ENCODE data around the gene MLN. TPM values are rescaled to one million over a fixed set of nuclear protein-coding genes. Genes with fewer than 3 reads are reported as not detected.
A peak's percentile ranks its signal among the peaks of the same experiment; 100 is the strongest.

MLN gene
- total and polyA plus RNA-seq, 2 donors (not counting 3 experiments of a cell fraction or from before 2014, with no cell fraction given), result not detected

DNA sequence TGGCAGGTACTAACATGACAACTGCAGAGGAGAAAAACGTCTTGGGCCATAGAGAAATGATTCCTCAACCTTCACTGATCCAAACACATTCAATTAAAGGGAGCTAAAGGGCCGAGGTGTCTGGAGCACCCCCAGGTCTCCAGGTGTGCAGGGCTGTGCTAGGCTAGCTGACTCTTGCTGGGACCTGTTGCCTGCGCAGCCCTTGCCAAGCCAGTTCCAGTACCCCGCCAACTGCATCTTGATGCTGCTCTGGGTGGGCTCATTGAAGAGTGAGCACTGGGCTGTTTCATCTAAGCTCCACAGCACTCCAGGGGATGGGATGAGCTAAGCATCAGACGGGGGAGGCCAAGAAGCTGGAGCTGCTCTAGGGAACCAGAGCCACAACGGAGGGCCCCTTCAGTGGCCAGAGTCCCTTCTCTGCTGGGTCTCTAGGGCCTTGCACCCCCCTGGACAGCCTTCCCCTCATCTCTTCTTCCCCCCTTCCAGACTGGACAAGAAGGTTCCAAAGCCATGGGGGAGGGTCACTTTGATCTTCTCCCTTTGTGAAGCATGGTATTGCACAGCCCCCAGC lies 30.8 kb downstream of the MLN start:
- no peaks in the 10 kb centered on the region for H3K79me2 ChIP-seq (ENCODE audit: control insufficient read depth, insufficient read depth, low read length)
- DNase-seq (ENCODE audit: low read depth, low spot score) (no peak), FAIRE-seq (no peak)
- TF ChIP-seq GATA2 (IDR thresholded peaks at IDR 0.05; ENCODE audit: insufficient read depth, insufficient read length, low read depth, low read length) (no peak), JUN (IDR thresholded peaks at IDR 0.05; ENCODE audit: borderline replicate concordance, insufficient read depth, insufficient read length, low read depth) (no peak)
- dilution Hi-C loops (cut with MboI; ENCODE audit: extremely low pct_ligation_motif_present, low sequenced_read_pairs) (no loop called here), intact Hi-C loops (cut with micrococcal nuclease) (no loop called here)
- POLR2A ChIA-PET, result interaction anchor here (2.4 to 4.7 kb wide), 2 partner anchors 8 to 13 kb away, joined by 22 to 25 read pairs; partner anchors contain the start of gene LEMD2
- no peaks in the 10 kb centered on the region for H3K9me1 ChIP-seq (replicated peaks; ENCODE audit: control insufficient read depth, extremely low read depth, insufficient read depth, low read length)
- H3K9ac ChIP-seq (replicated peaks; ENCODE audit: extremely low read depth, insufficient read depth, low read length), result no peak overlapping the region
- peak overlapping the region; percentile 6 for H3K27ac ChIP-seq (ENCODE audit: insufficient read depth, low read depth, low read length)
- CTCF ChIA-PET, result interaction anchor here (1.0 to 9.0 kb wide), 7 partner anchors 12 to 282 kb away, joined by 3 to 286 read pairs (median 23); partner anchors contain the start of gene LEMD2
- H3K9me3 ChIP-seq (replicated peaks; ENCODE audit: control insufficient read depth, insufficient read depth, low read length), result no peaks in the 10 kb centered on the region
- H3K4me3 ChIP-seq (replicated peaks in 1 of 3; ENCODE audit: insufficient read depth in 1 of 3, low read depth in 1 of 3, low read length in 3 of 3), result no peak overlapping the region
- no peak overlapping the region for H2AFZ ChIP-seq (ENCODE audit: low read depth, low read length)
- H3K27me3 ChIP-seq (ENCODE audit: control insufficient read depth in 2 of 2, insufficient read depth in 2 of 2, low read length in 2 of 2), result no peaks in the 10 kb centered on the region
- H3K36me3 ChIP-seq (ENCODE audit: control insufficient read depth in 2 of 2, extremely low read depth in 1 of 2, insufficient read depth in 2 of 2, low read length in 2 of 2), result peaks cover 19 to 36% of the 10 kb centered on the region in 2 experiments
- no peaks in the 10 kb centered on the region for H4K20me1 ChIP-seq (replicated peaks; ENCODE audit: control insufficient read depth, extremely low read depth, insufficient read depth, low read length)
- H3K4me1 ChIP-seq (ENCODE audit: control insufficient read depth, extremely low read depth, insufficient read depth, low read length), result peaks cover 45% of the 10 kb centered on the region
- no peak overlapping the region for H3K4me2 ChIP-seq (ENCODE audit: insufficient read depth, low read length)
- no TSS peak for BruUV-seq (replicated peaks)

DNA sequence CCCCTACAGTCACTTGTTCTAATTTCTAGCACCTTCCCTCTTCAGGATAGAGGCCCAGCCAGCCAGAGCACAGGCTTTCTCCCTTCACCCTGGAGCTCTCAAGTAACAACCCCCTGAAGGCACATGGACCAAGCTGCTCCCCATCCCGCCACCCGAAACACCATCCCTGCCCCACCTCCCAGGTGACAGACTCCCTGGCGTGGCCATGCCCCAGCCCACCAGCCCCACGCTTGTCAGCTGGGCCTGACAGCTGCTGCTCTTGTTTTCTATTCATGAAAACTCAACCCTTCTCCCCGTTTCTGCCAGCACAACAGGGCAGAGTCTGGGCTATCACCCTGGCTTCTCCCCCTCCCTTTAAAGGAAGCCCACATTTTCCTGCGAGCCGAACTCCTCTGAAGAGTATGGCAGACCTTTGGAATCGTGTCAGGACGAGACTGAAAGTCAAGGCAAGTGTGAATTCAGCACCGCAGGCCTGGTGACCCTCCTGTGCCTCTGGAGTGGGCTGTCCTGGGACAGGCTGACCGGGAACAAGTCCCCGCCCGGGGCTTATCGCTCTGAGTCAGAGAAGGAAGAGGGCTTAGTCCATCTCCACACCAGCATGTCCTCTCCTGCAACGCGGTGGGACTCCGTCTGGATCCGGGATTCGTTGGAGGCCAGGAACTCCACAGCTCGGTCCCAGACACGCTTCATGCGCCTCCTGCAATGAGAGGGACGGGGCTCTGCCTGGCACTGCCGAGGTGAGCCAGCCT lies 31.5 kb downstream of the MLN start:
- CTCF ChIA-PET, result interaction anchor here (0.9 to 9.0 kb wide), 31 partner anchors 8 to 391 kb away, joined by 3 to 286 read pairs (median 6); partner anchors contain the start of genes IP6K3, LEMD2 and UQCC2
- no TSS peak for BruUV-seq (replicated peaks)
- H3K27ac ChIP-seq (ENCODE audit: insufficient read depth, low read depth, low read length), result peak overlapping the region; percentile 64
- no peaks in the 10 kb centered on the region for H3K9me1 ChIP-seq (replicated peaks; ENCODE audit: control insufficient read depth, extremely low read depth, insufficient read depth, low read length)
- POLR2A ChIA-PET, result interaction anchor here (1.2 to 4.7 kb wide), 3 partner anchors 9 to 61 kb away, joined by 3 to 25 read pairs (median 22); partner anchors contain the start of genes LEMD2 and UQCC2
- intact Hi-C loops (cut with micrococcal nuclease), result no loop called here
- peaks cover 45% of the 10 kb centered on the region for H3K4me1 ChIP-seq (ENCODE audit: control insufficient read depth, extremely low read depth, insufficient read depth, low read length)
- DNase-seq (ENCODE audit: low read depth, low spot score) (peak; percentile 62), FAIRE-seq (peak; percentile 92)
- peaks cover 15 to 31% of the 10 kb centered on the region in 2 experiments for H3K36me3 ChIP-seq (ENCODE audit: control insufficient read depth in 2 of 2, extremely low read depth in 1 of 2, insufficient read depth in 2 of 2, low read length in 2 of 2)
- dilution Hi-C loops (cut with MboI; ENCODE audit: extremely low pct_ligation_motif_present, low sequenced_read_pairs), result no loop called here
- no peak overlapping the region for H3K4me3 ChIP-seq (replicated peaks in 1 of 3; ENCODE audit: insufficient read depth in 1 of 3, low read depth in 1 of 3, low read length in 3 of 3)
- no peaks in the 10 kb centered on the region for H3K27me3 ChIP-seq (ENCODE audit: control insufficient read depth in 2 of 2, insufficient read depth in 2 of 2, low read length in 2 of 2)
- H3K79me2 ChIP-seq (ENCODE audit: control insufficient read depth, insufficient read depth, low read length), result no peaks in the 10 kb centered on the region
- no peaks in the 10 kb centered on the region for H3K9me3 ChIP-seq (replicated peaks; ENCODE audit: control insufficient read depth, insufficient read depth, low read length)
- peak overlapping the region; percentile 25 for H3K9ac ChIP-seq (replicated peaks; ENCODE audit: extremely low read depth, insufficient read depth, low read length)
- TF ChIP-seq EZH2 (IDR thresholded peaks at IDR 0.05; ENCODE audit: borderline replicate concordance, low read depth, low read length, severe bottlenecking) (no peak), MYC (IDR thresholded peaks at IDR 0.05; ENCODE audit: low read depth, low read length) (no peak), JUN (IDR thresholded peaks at IDR 0.05; ENCODE audit: borderline replicate concordance, insufficient read depth, insufficient read length, low read depth) (no peak), GATA2 (IDR thresholded peaks at IDR 0.05; ENCODE audit: insufficient read depth, insufficient read length, low read depth, low read length) (peak; percentile 52), POLR2AphosphoS5 (IDR thresholded peaks at IDR 0.05; ENCODE audit: insufficient read depth, low read depth, low read length) (peak; percentile 42), FOS (IDR thresholded peaks at IDR 0.05; ENCODE audit: borderline replicate concordance, insufficient read depth, low read length) (peak; percentile 35)
- TF ChIP-seq, protein P1, sequence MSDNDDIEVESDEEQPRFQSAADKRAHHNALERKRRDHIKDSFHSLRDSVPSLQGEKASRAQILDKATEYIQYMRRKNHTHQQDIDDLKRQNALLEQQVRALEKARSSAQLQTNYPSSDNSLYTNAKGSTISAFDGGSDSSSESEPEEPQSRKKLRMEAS (IDR thresholded peaks at IDR 0.05; ENCODE audit: insufficient read depth, insufficient read length), result no peak
- TF ChIP-seq, protein P2, sequence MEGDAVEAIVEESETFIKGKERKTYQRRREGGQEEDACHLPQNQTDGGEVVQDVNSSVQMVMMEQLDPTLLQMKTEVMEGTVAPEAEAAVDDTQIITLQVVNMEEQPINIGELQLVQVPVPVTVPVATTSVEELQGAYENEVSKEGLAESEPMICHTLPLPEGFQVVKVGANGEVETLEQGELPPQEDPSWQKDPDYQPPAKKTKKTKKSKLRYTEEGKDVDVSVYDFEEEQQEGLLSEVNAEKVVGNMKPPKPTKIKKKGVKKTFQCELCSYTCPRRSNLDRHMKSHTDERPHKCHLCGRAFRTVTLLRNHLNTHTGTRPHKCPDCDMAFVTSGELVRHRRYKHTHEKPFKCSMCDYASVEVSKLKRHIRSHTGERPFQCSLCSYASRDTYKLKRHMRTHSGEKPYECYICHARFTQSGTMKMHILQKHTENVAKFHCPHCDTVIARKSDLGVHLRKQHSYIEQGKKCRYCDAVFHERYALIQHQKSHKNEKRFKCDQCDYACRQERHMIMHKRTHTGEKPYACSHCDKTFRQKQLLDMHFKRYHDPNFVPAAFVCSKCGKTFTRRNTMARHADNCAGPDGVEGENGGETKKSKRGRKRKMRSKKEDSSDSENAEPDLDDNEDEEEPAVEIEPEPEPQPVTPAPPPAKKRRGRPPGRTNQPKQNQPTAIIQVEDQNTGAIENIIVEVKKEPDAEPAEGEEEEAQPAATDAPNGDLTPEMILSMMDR (IDR thresholded peaks at IDR 0.05; ENCODE audit: extremely low read depth in 1 of 2, insufficient read depth in 1 of 2, low read depth in 1 of 2, low read length in 2 of 2), result no peak
- peak overlapping the region; percentile 25 for H3K4me2 ChIP-seq (ENCODE audit: insufficient read depth, low read length)
- no peaks in the 10 kb centered on the region for H4K20me1 ChIP-seq (replicated peaks; ENCODE audit: control insufficient read depth, extremely low read depth, insufficient read depth, low read length)
- H2AFZ ChIP-seq (ENCODE audit: low read depth, low read length), result no peak overlapping the region
